Astrocyte (in vitro differentiated cells and primary cell): ENCODE results near the gene C1orf50. TPM values are rescaled to one million over a fixed set of nuclear protein-coding genes. Genes with fewer than 3 reads are reported as not detected.

Experiments used
- DNase-seq: peaks from one replicate; pipeline ENCODE4 v3.0.0-alpha.2; 2010; ENCODE audit warnings: low read depth
- FAIRE-seq: peaks from 2 replicates; lab custom pipeline; 2011; peaks lifted over from hg19 to GRCh38; lab: Jason Lieb, UNC
- H2AFZ ChIP-seq: 2 replicates; pipeline ENCODE4 v1.6.0; 2012; ENCODE audit warnings: low read depth, low read length, inconsistent platforms
- H3K27ac ChIP-seq: 2 replicates; pipeline ENCODE4 v1.5.1; 2011; ENCODE audit warnings: low read depth, low read length, inconsistent platforms
- H3K27me3 ChIP-seq: 2 replicates; pipeline ENCODE4 v1.6.0; 2011; ENCODE audit warnings: low read length, inconsistent platforms; ENCODE audit not compliant: insufficient read depth
- H3K36me3 ChIP-seq: 2 replicates; pipeline ENCODE4 v1.5.1; 2011; ENCODE audit warnings: low read length, inconsistent platforms; ENCODE audit not compliant: insufficient read depth
- H3K4me1 ChIP-seq: 2 replicates; pipeline ENCODE4 v1.5.1; 2011; ENCODE audit warnings: low read length, inconsistent platforms; ENCODE audit not compliant: insufficient read depth
- H3K4me2 ChIP-seq: 2 replicates; pipeline ENCODE4 v1.6.0; 2012; ENCODE audit warnings: low read length, inconsistent platforms
- H3K4me3 ChIP-seq: 2 replicates; pipeline ENCODE4 v1.5.1; 2011; ENCODE audit warnings: low read depth, mild to moderate bottlenecking, low read length, inconsistent platforms; ENCODE audit not compliant: insufficient read depth
- H3K79me2 ChIP-seq: 2 replicates; pipeline ENCODE4 v1.6.0; 2012; ENCODE audit warnings: mild to moderate bottlenecking, low read length, inconsistent platforms; ENCODE audit not compliant: insufficient read depth
- H3K9ac ChIP-seq: 2 replicates; pipeline ENCODE4 v1.6.0; 2012; ENCODE audit warnings: mild to moderate bottlenecking, low read length, inconsistent platforms
- H3K9me3 ChIP-seq: 2 replicates; pipeline ENCODE4 v1.5.1; 2012; ENCODE audit warnings: low read depth, mild to moderate bottlenecking, low read length, inconsistent platforms; ENCODE audit not compliant: insufficient read depth
- H4K20me1 ChIP-seq: 2 replicates; pipeline ENCODE4 v1.6.0; 2012; ENCODE audit warnings: low read length, inconsistent platforms; ENCODE audit not compliant: insufficient read depth
- H3K27ac Mint-ChIP-seq: one replicate; pipeline ENCODE4 v1.8.0; 2021; ENCODE audit warnings: mild to moderate bottlenecking, mixed read lengths; ENCODE audit not compliant: unreplicated experiment
- H3K27me3 Mint-ChIP-seq: one replicate; pipeline ENCODE4 v1.8.0; 2021; ENCODE audit warnings: low read depth, mixed read lengths; ENCODE audit not compliant: unreplicated experiment
- H3K36me3 Mint-ChIP-seq: one replicate; pipeline ENCODE4 v1.8.0; 2021; ENCODE audit warnings: low read depth, mixed read lengths; ENCODE audit not compliant: unreplicated experiment
- H3K4me1 Mint-ChIP-seq: one replicate; pipeline ENCODE4 v1.8.0; 2021; ENCODE audit warnings: low read depth, mixed read lengths; ENCODE audit not compliant: unreplicated experiment
- H3K4me3 Mint-ChIP-seq: one replicate; pipeline ENCODE4 v1.8.0; 2021; ENCODE audit warnings: mild to moderate bottlenecking, moderate library complexity, mixed read lengths; ENCODE audit not compliant: unreplicated experiment
- H3K9me3 Mint-ChIP-seq: one replicate; pipeline ENCODE4 v1.8.0; 2021; ENCODE audit warnings: mild to moderate bottlenecking, mixed read lengths; ENCODE audit not compliant: unreplicated experiment
- EZH2 ChIP-seq: IDR thresholded peaks from 2 replicates; pipeline ENCODE4 v1.6.1; 2012; ENCODE audit warnings: mild to moderate bottlenecking, low read length, inconsistent platforms; ENCODE audit not compliant: insufficient read depth
- total RNA-seq: library from RNA; stranded (reverse); gene quantifications from 2 replicates; pipeline ENCODE4 v1.2.1, GENCODE V29; 2021
- TF ChIP-seq, protein P1 (sequence below): IDR thresholded peaks from 2 replicates; pipeline ENCODE4 v1.5.1; 2011; ENCODE audit warnings: low read depth, mild to moderate bottlenecking, inconsistent platforms, low read length, moderate library complexity; ENCODE audit not compliant: insufficient read depth

C1orf50 gene
- total RNA-seq, 1 donor from 2014 or later, result 9.5 TPM

- no peak for FAIRE-seq
- TF ChIP-seq EZH2, result no peak
- TF ChIP-seq, protein P1, sequence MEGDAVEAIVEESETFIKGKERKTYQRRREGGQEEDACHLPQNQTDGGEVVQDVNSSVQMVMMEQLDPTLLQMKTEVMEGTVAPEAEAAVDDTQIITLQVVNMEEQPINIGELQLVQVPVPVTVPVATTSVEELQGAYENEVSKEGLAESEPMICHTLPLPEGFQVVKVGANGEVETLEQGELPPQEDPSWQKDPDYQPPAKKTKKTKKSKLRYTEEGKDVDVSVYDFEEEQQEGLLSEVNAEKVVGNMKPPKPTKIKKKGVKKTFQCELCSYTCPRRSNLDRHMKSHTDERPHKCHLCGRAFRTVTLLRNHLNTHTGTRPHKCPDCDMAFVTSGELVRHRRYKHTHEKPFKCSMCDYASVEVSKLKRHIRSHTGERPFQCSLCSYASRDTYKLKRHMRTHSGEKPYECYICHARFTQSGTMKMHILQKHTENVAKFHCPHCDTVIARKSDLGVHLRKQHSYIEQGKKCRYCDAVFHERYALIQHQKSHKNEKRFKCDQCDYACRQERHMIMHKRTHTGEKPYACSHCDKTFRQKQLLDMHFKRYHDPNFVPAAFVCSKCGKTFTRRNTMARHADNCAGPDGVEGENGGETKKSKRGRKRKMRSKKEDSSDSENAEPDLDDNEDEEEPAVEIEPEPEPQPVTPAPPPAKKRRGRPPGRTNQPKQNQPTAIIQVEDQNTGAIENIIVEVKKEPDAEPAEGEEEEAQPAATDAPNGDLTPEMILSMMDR, result no peak
- Mint-ChIP-seq H3K9me3 (peaks cover 2% of the 10 kb centered on the region), H3K4me3 (no peak overlapping the region), H3K36me3 (no peaks in the 10 kb centered on the region), H3K27ac (peak overlapping the region; percentile 23), H3K4me1 (no peaks in the 10 kb centered on the region), H3K27me3 (no peaks in the 10 kb centered on the region)
- Histone ChIP-seq H3K4me1 (no peaks in the 10 kb centered on the region), H3K9me3 (no peaks in the 10 kb centered on the region), H3K27ac (no peak overlapping the region), H3K27me3 (no peaks in the 10 kb centered on the region), H3K9ac (no peak overlapping the region), H4K20me1 (no peaks in the 10 kb centered on the region), H3K36me3 (no peaks in the 10 kb centered on the region), H2AFZ (no peak overlapping the region), H3K79me2 (no peaks in the 10 kb centered on the region), H3K4me2 (no peak overlapping the region), H3K4me3 (no peak overlapping the region)
- no peak for DNase-seq
Measured at GRCh38 chr1:42730002-42730401, 37.0 kb upstream of the C1orf50 start.

- no peak overlapping the region for H3K27ac ChIP-seq
- no peaks in the 10 kb centered on the region for H3K79me2 ChIP-seq
- Mint-ChIP-seq H3K4me1 (no peaks in the 10 kb centered on the region), H3K36me3 (no peaks in the 10 kb centered on the region), H3K27ac (no peak overlapping the region), H3K4me3 (no peak overlapping the region), H3K9me3 (peaks cover 2% of the 10 kb centered on the region), H3K27me3 (no peaks in the 10 kb centered on the region)
- H3K27me3 ChIP-seq, result no peaks in the 10 kb centered on the region
- no peak overlapping the region for H2AFZ ChIP-seq
- H3K4me1 ChIP-seq, result no peaks in the 10 kb centered on the region
- H3K36me3 ChIP-seq, result no peaks in the 10 kb centered on the region
- no peak overlapping the region for H3K4me2 ChIP-seq
- no peaks in the 10 kb centered on the region for H3K9me3 ChIP-seq
- FAIRE-seq (no peak), DNase-seq (no peak)
- H3K9ac ChIP-seq, result no peak overlapping the region
- TF ChIP-seq, protein P1, result no peak
- no peak overlapping the region for H3K4me3 ChIP-seq
- H4K20me1 ChIP-seq, result no peaks in the 10 kb centered on the region
Measured at GRCh38 chr1:42730988-42731387, 36.1 kb upstream of the C1orf50 start.

- no peaks in the 10 kb centered on the region for H3K36me3 Mint-ChIP-seq
- Histone ChIP-seq H3K4me1 (no peaks in the 10 kb centered on the region), H3K79me2 (no peaks in the 10 kb centered on the region), H3K27ac (no peak overlapping the region), H3K4me3 (no peak overlapping the region), H4K20me1 (no peaks in the 10 kb centered on the region), H3K27me3 (no peaks in the 10 kb centered on the region), H3K4me2 (no peak overlapping the region), H3K36me3 (no peaks in the 10 kb centered on the region), H3K9ac (no peak overlapping the region), H3K9me3 (no peaks in the 10 kb centered on the region), H2AFZ (no peak overlapping the region)
- peaks cover 2% of the 10 kb centered on the region for H3K9me3 Mint-ChIP-seq
- no peak for DNase-seq
- no peak overlapping the region for H3K4me3 Mint-ChIP-seq
- no peak for FAIRE-seq
- no peaks in the 10 kb centered on the region for H3K27me3 Mint-ChIP-seq
- no peaks in the 10 kb centered on the region for H3K4me1 Mint-ChIP-seq
- no peak overlapping the region for H3K27ac Mint-ChIP-seq
- TF ChIP-seq, protein P1, result no peak
- TF ChIP-seq EZH2, result no peak
Measured at GRCh38 chr1:42731585-42731984, 35.5 kb upstream of the C1orf50 start.
